Gastrocnemius medialis (tissue), 4 donors: Measurements from ENCODE around the gene RGS13. TPM values are rescaled to one million over a fixed set of nuclear protein-coding genes. Genes with fewer than 3 reads are reported as not detected.

ENCODE experiments used
- ATAC-seq, 2 donors: fragments of 150-250 bp; one replicate each; pipeline ENCODE4 v1.9.1; 2016
- DNase-seq, 2 donors: peaks; one replicate each; pipeline ENCODE4 v3.0.0-alpha.2; 2019
- H3K27ac ChIP-seq, 4 donors: fragments of 200-600 bp; sonication (generic); 1 replicate in 1 of 4; 2 replicates in 3 of 4; pipeline ENCODE4 v1.5.1; 2016 to 2018; ENCODE audit warnings: mild to moderate bottlenecking in 2 of 4, moderate library complexity in 1 of 4
- H3K27me3 ChIP-seq, 3 donors: fragments of 200-600 bp; sonication (generic) in 2 of 3; 1 replicate in 1 of 3; 2 replicates in 2 of 3; pipeline versions ENCODE4 v1.5.1 to v1.6.0; 2016 to 2019; ENCODE audit warnings: mild to moderate bottlenecking in 1 of 3, moderate library complexity in 1 of 3
- H3K36me3 ChIP-seq, 2 donors: fragments of 200-600 bp; sonication (generic) in 1 of 2; one replicate each; pipeline ENCODE4 v1.5.1; 2017 to 2018
- H3K4me1 ChIP-seq, 2 donors: fragments of 200-600 bp; sonication (generic) in 1 of 2; one replicate each; pipeline ENCODE4 v1.5.1; 2016 to 2017; ENCODE audit warnings: mild to moderate bottlenecking in 2 of 2
- H3K4me3 ChIP-seq, 4 donors: fragments of 200-600 bp; sonication (generic) in 3 of 4; 1 replicate in 1 of 4; 2 replicates in 3 of 4; pipeline ENCODE4 v1.5.1; 2016 to 2019; ENCODE audit warnings: mild to moderate bottlenecking in 2 of 4
- H3K9me3 ChIP-seq, 3 donors: fragments of 200-600 bp; sonication (generic) in 2 of 3; 1 replicate in 1 of 3; 2 replicates in 2 of 3; pipeline ENCODE4 v1.5.1; 2016 to 2019
- POLR2A ChIP-seq, 2 donors: fragments of 450-650 bp; IDR thresholded peaks; one replicate each; pipeline ENCODE4 v1.6.1; 2017; ENCODE audit warnings: antibody characterized with exemption in 2 of 2, mild to moderate bottlenecking in 2 of 2, moderate library complexity in 2 of 2
- in situ Hi-C, 4 donors: fragments of 200-750 bp; cut with MboI; loops; one replicate each; pipeline versions ENCODE4 v1.15.0 to v1.8.0; 2017; ENCODE audit warnings: low sequenced_read_pairs in 4 of 4
- intact Hi-C: fragments of 100-400 bp; cut with DNase I; formaldehyde crosslinking; loops from one replicate; pipeline ENCODE4 v1.15.1; 2023; ENCODE audit warnings: low total_unique reads
- total RNA-seq, 4 donors: library from RNA; depleted of rRNA; stranded (reverse); fragments of >200 nt; gene quantifications; one replicate each; pipeline versions ENCODE4 v1.1.0 to v1.2.3, GENCODE V29; 2016
- TF ChIP-seq, protein P1 (sequence below), 5 experiments: fragments of 450-650 bp in 3 of 5; fragments of 200-600 bp in 2 of 5; sonication (generic) in 2 of 5; IDR thresholded peaks in 4 of 5; conservative IDR thresholded peaks in 1 of 5; 1 replicate in 4 of 5; 2 replicates in 1 of 5; pipeline ENCODE4 v1.5.1; 2016 to 2019; ENCODE audit warnings: antibody characterized with exemption in 5 of 5, mild to moderate bottlenecking in 3 of 5, moderate library complexity in 3 of 5

The RGS13 gene
- total RNA-seq, 4 donors from 2014 or later = not detected

DNA sequence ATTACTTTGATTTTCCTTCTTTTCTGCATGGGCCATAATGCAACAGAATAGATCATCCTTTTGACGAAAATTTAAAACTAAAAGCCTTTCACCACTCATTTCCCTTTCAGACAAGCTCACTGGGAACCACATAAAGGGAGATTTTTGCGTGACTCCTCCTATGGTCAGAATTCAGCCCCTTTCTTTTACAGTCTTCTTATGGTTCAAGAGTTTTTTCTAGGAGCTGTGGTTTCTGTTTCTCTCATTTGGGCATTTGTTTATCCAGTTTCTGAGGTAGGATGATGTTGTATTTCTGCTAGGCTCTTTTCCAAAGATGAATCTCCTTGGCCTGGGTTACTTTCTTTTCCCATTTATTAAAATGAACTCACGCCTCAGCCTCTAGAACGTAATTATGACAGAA, 43.4 kb upstream of the RGS13 start:
- no peaks in the 10 kb centered on the region for H3K27me3 ChIP-seq
- ATAC-seq (no peak), DNase-seq (no peak)
- no peaks in the 10 kb centered on the region for H3K9me3 ChIP-seq
- TF ChIP-seq POLR2A (IDR thresholded peaks at IDR 0.05) = no peak
- TF ChIP-seq, protein P1, sequence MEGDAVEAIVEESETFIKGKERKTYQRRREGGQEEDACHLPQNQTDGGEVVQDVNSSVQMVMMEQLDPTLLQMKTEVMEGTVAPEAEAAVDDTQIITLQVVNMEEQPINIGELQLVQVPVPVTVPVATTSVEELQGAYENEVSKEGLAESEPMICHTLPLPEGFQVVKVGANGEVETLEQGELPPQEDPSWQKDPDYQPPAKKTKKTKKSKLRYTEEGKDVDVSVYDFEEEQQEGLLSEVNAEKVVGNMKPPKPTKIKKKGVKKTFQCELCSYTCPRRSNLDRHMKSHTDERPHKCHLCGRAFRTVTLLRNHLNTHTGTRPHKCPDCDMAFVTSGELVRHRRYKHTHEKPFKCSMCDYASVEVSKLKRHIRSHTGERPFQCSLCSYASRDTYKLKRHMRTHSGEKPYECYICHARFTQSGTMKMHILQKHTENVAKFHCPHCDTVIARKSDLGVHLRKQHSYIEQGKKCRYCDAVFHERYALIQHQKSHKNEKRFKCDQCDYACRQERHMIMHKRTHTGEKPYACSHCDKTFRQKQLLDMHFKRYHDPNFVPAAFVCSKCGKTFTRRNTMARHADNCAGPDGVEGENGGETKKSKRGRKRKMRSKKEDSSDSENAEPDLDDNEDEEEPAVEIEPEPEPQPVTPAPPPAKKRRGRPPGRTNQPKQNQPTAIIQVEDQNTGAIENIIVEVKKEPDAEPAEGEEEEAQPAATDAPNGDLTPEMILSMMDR (IDR thresholded peaks at IDR 0.05 in 4 of 5, conservative IDR thresholded peaks at IDR 0.05 in 1 of 5) = no peak
- no peaks in the 10 kb centered on the region for H3K36me3 ChIP-seq
- no peak overlapping the region for H3K27ac ChIP-seq
- in situ Hi-C loops = no loop called here
- no peaks in the 10 kb centered on the region for H3K4me1 ChIP-seq
- intact Hi-C loops = no loop called here
- H3K4me3 ChIP-seq = no peak overlapping the region

DNA sequence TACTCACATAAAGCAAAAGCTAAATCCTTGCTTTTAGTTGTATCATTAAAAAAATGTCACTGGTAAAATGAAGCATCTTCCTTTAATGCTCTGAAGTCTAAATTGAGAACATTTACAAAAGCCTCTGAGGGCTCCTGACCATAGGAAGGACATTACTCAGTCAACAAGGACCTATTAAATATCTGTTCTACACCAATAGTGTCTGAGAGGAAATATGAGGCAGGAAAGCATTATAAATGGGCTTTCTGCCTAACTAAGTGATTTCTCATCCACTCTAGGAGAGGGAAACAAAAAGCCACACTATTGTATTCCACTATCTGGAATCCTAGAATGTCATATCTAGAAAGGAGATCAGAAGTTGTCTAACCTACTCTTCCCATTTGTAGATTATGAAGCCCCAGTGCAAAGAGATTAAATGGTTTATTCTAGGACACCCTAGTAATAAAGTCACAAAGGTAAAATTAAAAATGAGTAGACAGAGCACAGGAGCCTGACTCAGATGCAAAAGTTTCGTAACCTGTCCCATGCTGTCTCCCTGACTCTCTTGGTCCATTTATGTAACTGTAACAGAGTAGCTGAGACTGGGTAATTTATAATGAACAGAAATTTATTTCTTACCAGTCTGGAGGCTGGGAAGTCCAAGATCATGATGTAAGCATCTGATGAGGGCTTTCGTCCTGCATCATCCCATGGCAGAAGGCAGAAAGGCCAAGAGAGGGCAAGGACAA, 42.8 kb upstream of the RGS13 start:
- TF ChIP-seq POLR2A (IDR thresholded peaks at IDR 0.05) = no peak
- TF ChIP-seq, protein P1 (IDR thresholded peaks at IDR 0.05 in 4 of 5, conservative IDR thresholded peaks at IDR 0.05 in 1 of 5) = no peak
- no peaks in the 10 kb centered on the region for H3K4me1 ChIP-seq
- no peak overlapping the region for H3K4me3 ChIP-seq
- in situ Hi-C loops (no loop called here), intact Hi-C loops (no loop called here)
- H3K9me3 ChIP-seq = no peaks in the 10 kb centered on the region
- H3K36me3 ChIP-seq = no peaks in the 10 kb centered on the region
- ATAC-seq = no peak
- no peak overlapping the region for H3K27ac ChIP-seq
- H3K27me3 ChIP-seq = no peaks in the 10 kb centered on the region
- no peak for DNase-seq

DNA sequence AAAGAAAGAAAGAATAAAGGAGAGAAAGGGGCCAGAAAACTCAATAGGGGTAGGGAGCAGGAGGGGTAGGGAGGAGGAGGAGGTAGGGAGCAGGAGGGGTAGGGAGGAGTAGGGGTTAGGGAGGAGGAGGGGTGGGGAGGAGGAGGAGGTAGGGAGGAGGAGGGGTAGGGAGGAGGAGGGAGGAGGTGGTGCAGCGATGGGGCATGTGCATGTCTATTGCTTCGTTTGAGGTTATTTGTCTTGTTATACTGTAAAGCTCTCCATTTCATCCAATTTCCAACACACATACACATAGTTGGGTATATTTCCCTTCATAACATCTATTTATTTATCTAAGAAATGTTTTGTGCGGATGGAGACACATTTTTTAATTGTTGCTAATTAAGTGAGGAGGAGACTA, 40.6 kb upstream of the RGS13 start:
- no peak for DNase-seq
- no peak for ATAC-seq
- H3K27ac ChIP-seq = no peak overlapping the region
- H3K36me3 ChIP-seq = no peaks in the 10 kb centered on the region
- no peaks in the 10 kb centered on the region for H3K4me1 ChIP-seq
- no peaks in the 10 kb centered on the region for H3K9me3 ChIP-seq
- intact Hi-C loops = no loop called here
- H3K27me3 ChIP-seq = no peaks in the 10 kb centered on the region
- in situ Hi-C loops = no loop called here
- no peak overlapping the region for H3K4me3 ChIP-seq
- TF ChIP-seq POLR2A (IDR thresholded peaks at IDR 0.05) = no peak
- TF ChIP-seq, protein P1 (IDR thresholded peaks at IDR 0.05 in 4 of 5, conservative IDR thresholded peaks at IDR 0.05 in 1 of 5) = no peak

DNA sequence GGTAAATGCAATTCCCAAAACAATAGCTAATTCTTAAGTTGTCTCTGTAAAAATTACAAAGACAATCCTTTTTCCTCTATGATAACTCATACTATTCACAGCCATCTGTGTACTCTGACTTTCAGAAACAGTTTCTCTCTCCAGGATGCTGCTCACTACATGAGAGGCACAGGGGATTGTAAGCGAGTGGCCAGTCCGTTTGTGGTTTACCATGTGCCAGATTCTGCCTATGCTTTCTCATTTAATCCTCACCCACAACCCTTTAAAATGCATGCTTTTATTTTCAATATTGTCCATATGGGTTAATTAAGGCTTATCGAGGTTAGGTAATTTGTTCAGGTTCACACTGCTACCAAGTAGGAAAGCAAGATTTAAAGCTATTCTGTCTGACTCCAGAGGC, 37.4 kb upstream of the RGS13 start:
- no peak for DNase-seq
- intact Hi-C loops = no loop called here
- TF ChIP-seq, protein P1 (IDR thresholded peaks at IDR 0.05 in 4 of 5, conservative IDR thresholded peaks at IDR 0.05 in 1 of 5) = no peak
- no peak for TF ChIP-seq POLR2A (IDR thresholded peaks at IDR 0.05)
- Histone ChIP-seq H3K27me3 (no peaks in the 10 kb centered on the region), H3K9me3 (no peaks in the 10 kb centered on the region), H3K27ac (no peak overlapping the region), H3K36me3 (no peaks in the 10 kb centered on the region), H3K4me1 (no peaks in the 10 kb centered on the region), H3K4me3 (no peak overlapping the region)
- in situ Hi-C loops = no loop called here
- no peak for ATAC-seq

DNA sequence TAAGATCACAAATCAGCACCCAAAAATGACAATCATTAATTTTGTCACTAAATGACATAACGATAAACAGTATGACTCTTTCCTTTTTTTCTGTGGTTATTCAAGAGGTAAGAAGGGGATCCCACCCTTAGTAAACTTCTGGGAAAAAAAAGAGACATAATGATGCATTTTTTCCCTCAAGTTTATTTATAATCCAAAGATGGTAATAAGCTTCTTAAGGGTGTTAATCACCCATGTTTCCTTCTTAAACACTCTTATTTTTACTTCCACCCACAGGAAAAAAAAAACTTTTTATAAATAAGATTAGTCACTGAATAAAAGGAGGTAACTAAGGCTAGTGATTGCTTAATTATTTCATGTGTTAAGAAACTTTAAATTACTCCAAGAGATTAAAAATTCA, 35.7 kb upstream of the RGS13 start:
- intact Hi-C loops = no loop called here
- Histone ChIP-seq H3K27ac (no peak overlapping the region), H3K9me3 (no peaks in the 10 kb centered on the region), H3K27me3 (no peaks in the 10 kb centered on the region), H3K4me1 (peaks cover 0 to 2% of the 10 kb centered on the region in 2 donors), H3K4me3 (no peak overlapping the region), H3K36me3 (no peaks in the 10 kb centered on the region)
- TF ChIP-seq, protein P1 (IDR thresholded peaks at IDR 0.05 in 4 of 5, conservative IDR thresholded peaks at IDR 0.05 in 1 of 5) = no peak
- TF ChIP-seq POLR2A (IDR thresholded peaks at IDR 0.05) = no peak
- DNase-seq (no peak), ATAC-seq (no peak)
- in situ Hi-C loops = loop anchor here in 3 of 4 donors (5.0 to 10.0 kb wide), 2 partner anchors 123 to 125 kb away; no protein-coding TSS in a partner anchor
